Measurements from ENCODE around the gene TLK1.
"Not testable (repeated sequence)": the region's sequence is repeated elsewhere in the genome, so short reads cannot be mapped to it uniquely, and the experiment has no call there.

The TLK1 gene

GRCh38 chr2:171084128-171084527, 76.6 kb downstream of the TLK1 start:
- DNase-seq (ENCODE audit: low spot score) = no peak
- TF ChIP-seq, protein P1, sequence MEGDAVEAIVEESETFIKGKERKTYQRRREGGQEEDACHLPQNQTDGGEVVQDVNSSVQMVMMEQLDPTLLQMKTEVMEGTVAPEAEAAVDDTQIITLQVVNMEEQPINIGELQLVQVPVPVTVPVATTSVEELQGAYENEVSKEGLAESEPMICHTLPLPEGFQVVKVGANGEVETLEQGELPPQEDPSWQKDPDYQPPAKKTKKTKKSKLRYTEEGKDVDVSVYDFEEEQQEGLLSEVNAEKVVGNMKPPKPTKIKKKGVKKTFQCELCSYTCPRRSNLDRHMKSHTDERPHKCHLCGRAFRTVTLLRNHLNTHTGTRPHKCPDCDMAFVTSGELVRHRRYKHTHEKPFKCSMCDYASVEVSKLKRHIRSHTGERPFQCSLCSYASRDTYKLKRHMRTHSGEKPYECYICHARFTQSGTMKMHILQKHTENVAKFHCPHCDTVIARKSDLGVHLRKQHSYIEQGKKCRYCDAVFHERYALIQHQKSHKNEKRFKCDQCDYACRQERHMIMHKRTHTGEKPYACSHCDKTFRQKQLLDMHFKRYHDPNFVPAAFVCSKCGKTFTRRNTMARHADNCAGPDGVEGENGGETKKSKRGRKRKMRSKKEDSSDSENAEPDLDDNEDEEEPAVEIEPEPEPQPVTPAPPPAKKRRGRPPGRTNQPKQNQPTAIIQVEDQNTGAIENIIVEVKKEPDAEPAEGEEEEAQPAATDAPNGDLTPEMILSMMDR (IDR thresholded peaks at IDR 0.05; ENCODE audit: borderline replicate concordance, control extremely low read depth, extremely low read depth, insufficient read depth, missing control alignments) = no peak
- in situ Hi-C loops (cut with MboI; ENCODE audit: low sequenced_read_pairs, unreplicated experiment) = no loop called here

DNA sequence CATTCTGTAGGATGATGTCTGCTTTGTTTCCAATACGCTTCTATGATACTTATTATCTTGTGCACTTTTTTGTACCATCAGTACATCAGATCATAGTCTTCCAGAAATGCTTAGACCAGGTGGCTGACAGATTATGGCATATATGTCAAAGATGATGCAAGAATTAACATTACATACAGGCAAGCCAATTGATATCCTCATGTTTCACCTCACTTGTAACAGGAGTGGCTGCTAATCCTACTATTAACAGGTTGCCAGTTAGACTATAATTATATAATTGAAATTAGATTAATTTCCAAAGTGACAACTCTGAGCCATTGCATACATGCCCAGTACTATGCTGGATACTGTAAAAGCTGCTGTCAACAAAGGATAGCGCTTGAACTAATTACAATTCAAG, 77.2 kb downstream of the TLK1 start:
- no peak for DNase-seq (ENCODE audit: low spot score)
- in situ Hi-C loops (cut with MboI; ENCODE audit: low sequenced_read_pairs, unreplicated experiment) = no loop called here
- TF ChIP-seq, protein P1 (IDR thresholded peaks at IDR 0.05; ENCODE audit: borderline replicate concordance, control extremely low read depth, extremely low read depth, insufficient read depth, missing control alignments) = no peak

DNA sequence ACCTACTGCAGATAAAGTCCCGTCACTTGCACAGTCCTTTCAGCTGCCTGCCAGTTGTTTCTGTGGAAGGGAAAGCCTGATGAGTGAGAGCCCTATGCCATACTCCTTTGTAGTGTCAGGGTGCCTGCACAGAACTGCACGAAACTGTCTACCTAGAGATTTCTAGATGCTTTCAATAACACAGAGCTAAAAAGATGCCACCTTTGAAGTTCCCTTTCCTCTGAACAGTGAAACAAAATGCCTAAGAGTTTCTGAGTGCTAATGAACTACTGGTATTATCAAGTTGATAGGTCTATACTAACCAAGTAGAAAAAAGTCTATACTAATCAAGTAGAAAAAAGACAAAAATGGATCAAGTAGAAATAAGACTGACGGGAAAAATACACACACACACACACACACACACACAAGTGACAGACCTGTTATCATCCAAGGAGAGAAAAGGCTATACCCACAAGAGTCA, 79.0 kb downstream of the TLK1 start:
- in situ Hi-C loops (cut with MboI; ENCODE audit: low sequenced_read_pairs, unreplicated experiment) = no loop called here
- DNase-seq (ENCODE audit: low spot score) = no peak
- TF ChIP-seq, protein P1 (IDR thresholded peaks at IDR 0.05; ENCODE audit: borderline replicate concordance, control extremely low read depth, extremely low read depth, insufficient read depth, missing control alignments) = no peak

- DNase-seq (ENCODE audit: low spot score) = no peak
- in situ Hi-C loops (cut with MboI; ENCODE audit: low sequenced_read_pairs, unreplicated experiment) = no loop called here
- TF ChIP-seq, protein P1 (IDR thresholded peaks at IDR 0.05; ENCODE audit: borderline replicate concordance, control extremely low read depth, extremely low read depth, insufficient read depth, missing control alignments) = no peak
Measured at GRCh38 chr2:171080607-171081006, 80.1 kb downstream of the TLK1 start.

GRCh38 chr2:171076422-171076821, 84.3 kb downstream of the TLK1 start:
- in situ Hi-C loops (cut with MboI; ENCODE audit: low sequenced_read_pairs, unreplicated experiment) = not testable (repeated sequence)

DNA sequence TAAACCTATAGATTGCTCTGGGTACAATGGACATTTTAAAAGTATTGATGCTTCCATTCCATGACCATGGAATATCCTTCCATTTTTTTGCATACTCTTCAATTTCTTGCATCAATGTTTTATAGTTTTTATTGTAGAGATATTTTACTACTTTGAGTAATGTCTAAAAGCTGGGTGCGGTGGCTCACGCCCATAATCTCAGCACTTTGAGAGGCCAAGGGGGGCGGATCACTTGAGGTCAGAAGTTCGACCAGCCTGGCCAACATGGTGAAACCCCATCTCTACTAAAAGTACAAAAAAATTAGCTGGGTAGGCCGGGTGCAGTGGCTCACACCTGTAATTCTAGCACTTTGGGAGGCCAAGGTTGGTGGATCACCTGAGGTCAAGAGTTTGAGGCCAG, 88.5 kb downstream of the TLK1 start:
- no peak for DNase-seq (ENCODE audit: low spot score)
- in situ Hi-C loops (cut with MboI; ENCODE audit: low sequenced_read_pairs, unreplicated experiment) = no loop called here
- TF ChIP-seq, protein P1 (IDR thresholded peaks at IDR 0.05; ENCODE audit: borderline replicate concordance, control extremely low read depth, extremely low read depth, insufficient read depth, missing control alignments) = no peak

More at GRCh38 chr2:171076422-171076821, 84.3 kb downstream of the TLK1 start:
- not testable (repeated sequence) for DNase-seq (ENCODE audit: low spot score)

DNA sequence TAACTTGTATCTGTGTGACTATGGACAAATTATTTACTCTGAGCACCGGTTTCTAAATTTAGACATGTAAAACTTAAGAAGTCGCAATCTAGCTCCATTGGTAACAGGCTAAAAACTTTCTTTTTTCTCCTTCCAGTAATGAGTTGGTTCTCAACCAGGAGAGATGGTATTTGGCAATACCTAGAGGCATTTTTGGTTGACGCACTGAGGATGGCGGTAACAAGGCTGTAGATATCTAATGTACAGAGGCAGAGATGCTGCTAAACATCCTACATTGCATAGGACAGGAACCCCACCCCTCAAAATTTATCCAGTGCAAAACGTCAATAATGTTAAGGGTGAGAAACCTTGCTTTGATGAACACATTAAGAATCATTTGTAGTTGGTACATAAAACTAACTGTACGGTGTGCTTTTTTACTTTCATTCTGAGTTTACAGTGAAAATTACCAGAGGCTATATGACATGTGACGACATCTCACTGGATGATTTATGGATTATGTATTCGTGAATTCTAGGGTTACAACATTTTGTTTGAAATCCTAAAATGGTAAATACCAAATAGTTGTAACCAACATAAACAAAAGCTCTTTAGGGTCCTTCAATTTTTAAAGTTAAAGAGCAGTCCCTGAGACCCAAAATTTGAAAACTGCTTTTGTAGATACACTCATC, 91.3 kb downstream of the TLK1 start:
- TF ChIP-seq, protein P1 (IDR thresholded peaks at IDR 0.05; ENCODE audit: borderline replicate concordance, control extremely low read depth, extremely low read depth, insufficient read depth, missing control alignments) = no peak
- in situ Hi-C loops (cut with MboI; ENCODE audit: low sequenced_read_pairs, unreplicated experiment) = no loop called here
- DNase-seq (ENCODE audit: low spot score) = no peak

Measured in GM13976 (cell line).